CD14-positive monocyte (primary cell): ENCODE results near the gene PDE11A. TPM values are rescaled to one million over a fixed set of nuclear protein-coding genes. Genes with fewer than 3 reads are reported as not detected.

Experiments
- DNase-seq, 3 donors: peaks; one replicate each; pipeline ENCODE4 v3.0.0-alpha.2; 2011 to 2022
- H2AFZ ChIP-seq: 2 replicates; pipeline ENCODE4 v1.6.0; 2012; ENCODE audit warnings: mild to moderate bottlenecking, low read depth, low read length, inconsistent platforms; ENCODE audit not compliant: insufficient read depth, poor library complexity, severe bottlenecking
- H3K27ac ChIP-seq, 2 donors: 1 replicate in 1 of 2; 2 replicates in 1 of 2; pipeline ENCODE4 v1.5.1; 2012 to 2013; ENCODE audit warnings: low read length in 2 of 2, control low read depth in 1 of 2, inconsistent platforms in 1 of 2, low read depth in 1 of 2, mild to moderate bottlenecking in 1 of 2
- H3K27me3 ChIP-seq, 2 donors: one replicate each; pipeline versions ENCODE4 v1.6.0 to v1.6.1; 2011 to 2013; ENCODE audit warnings: low read length in 2 of 2; ENCODE audit not compliant: control insufficient read depth in 2 of 2, insufficient read depth in 2 of 2
- H3K36me3 ChIP-seq, 2 donors: replicated peaks in 1 of 2; 1 replicate in 1 of 2; 2 replicates in 1 of 2; pipeline versions ENCODE4 v1.5.1 to v1.6.1; 2012 to 2013; ENCODE audit warnings: low read length in 2 of 2, control low read depth in 1 of 2, inconsistent platforms in 1 of 2, mild to moderate bottlenecking in 1 of 2; ENCODE audit not compliant: insufficient read depth in 2 of 2, control insufficient read depth in 1 of 2
- H3K4me1 ChIP-seq, 2 donors: 1 replicate in 1 of 2; 2 replicates in 1 of 2; pipeline versions ENCODE4 v1.5.1 to v1.6.1; 2012 to 2013; ENCODE audit warnings: low read length in 2 of 2, control low read depth in 1 of 2, inconsistent platforms in 1 of 2, mild to moderate bottlenecking in 1 of 2, moderate library complexity in 1 of 2; ENCODE audit not compliant: insufficient read depth in 2 of 2, control insufficient read depth in 1 of 2
- H3K4me2 ChIP-seq: replicated peaks from 2 replicates; pipeline ENCODE3; 2012; ENCODE audit warnings: low read length, moderate library complexity, mild to moderate bottlenecking; ENCODE audit not compliant: poor library complexity, severe bottlenecking; ENCODE audit errors: extremely low read depth
- H3K4me3 ChIP-seq, 3 experiments: fragments of 200-600 bp in 1 of 3; sonication (generic) in 1 of 3; replicated peaks in 1 of 3; 1 replicate in 2 of 3; 2 replicates in 1 of 3; pipeline ENCODE4 v1.5.1; 2011 to 2013; ENCODE audit warnings: low read length in 3 of 3, mild to moderate bottlenecking in 3 of 3, control low read depth in 2 of 3, low read depth in 2 of 3, inconsistent platforms in 1 of 3, moderate library complexity in 1 of 3
- H3K79me2 ChIP-seq: 2 replicates; pipeline ENCODE4 v1.6.0; 2012; ENCODE audit warnings: mild to moderate bottlenecking, control low read depth, inconsistent platforms, low read length, moderate library complexity; ENCODE audit not compliant: insufficient read depth
- H3K9ac ChIP-seq: 2 replicates; pipeline ENCODE4 v1.6.0; 2017; ENCODE audit warnings: low read length, mild to moderate bottlenecking; ENCODE audit not compliant: insufficient read depth, poor library complexity, severe bottlenecking
- H3K9me3 ChIP-seq, 2 donors: replicated peaks in 1 of 2; 1 replicate in 1 of 2; 2 replicates in 1 of 2; pipeline versions ENCODE4 v1.5.1 to v1.6.1; 2012 to 2013; ENCODE audit warnings: low read length in 2 of 2, control low read depth in 1 of 2; ENCODE audit not compliant: control insufficient read depth in 1 of 2, insufficient read depth in 1 of 2
- H4K20me1 ChIP-seq: 2 replicates; pipeline ENCODE4 v1.6.0; 2012; ENCODE audit warnings: mild to moderate bottlenecking, low read length, control low read depth, moderate library complexity; ENCODE audit not compliant: insufficient read depth
- H3K27ac Mint-ChIP-seq, 7 donors: one replicate each; pipeline ENCODE4 v1.8.0; 2020; ENCODE audit warnings: mild to moderate bottlenecking in 7 of 7, mixed read lengths in 7 of 7, moderate library complexity in 6 of 7, inconsistent platforms in 2 of 7
- H3K27me3 Mint-ChIP-seq, 3 donors: one replicate each; pipeline ENCODE4 v1.8.0; 2021 to 2022; ENCODE audit warnings: low read depth in 3 of 3, mild to moderate bottlenecking in 3 of 3, mixed read lengths in 3 of 3, moderate library complexity in 3 of 3, inconsistent platforms in 1 of 3
- H3K36me3 Mint-ChIP-seq, 2 donors: one replicate each; pipeline ENCODE4 v1.8.0; 2020; ENCODE audit warnings: mixed read lengths in 2 of 2, inconsistent platforms in 1 of 2, mild to moderate bottlenecking in 1 of 2
- H3K4me1 Mint-ChIP-seq: one replicate; pipeline ENCODE4 v1.8.0; 2020; ENCODE audit warnings: mild to moderate bottlenecking, mixed read lengths
- H3K4me3 Mint-ChIP-seq, 2 donors: one replicate each; pipeline ENCODE4 v1.8.0; 2020; ENCODE audit warnings: mild to moderate bottlenecking in 2 of 2, mixed read lengths in 2 of 2, moderate library complexity in 1 of 2
- H3K9me3 Mint-ChIP-seq, 7 donors: one replicate each; pipeline ENCODE4 v1.8.0; 2020 to 2022; ENCODE audit warnings: mixed read lengths in 7 of 7, mild to moderate bottlenecking in 6 of 7, moderate library complexity in 6 of 7, inconsistent platforms in 2 of 7
- CTCF ChIP-seq: fragments of 200-600 bp; IDR thresholded peaks from one replicate; pipeline ENCODE4 v1.8.0; 2022; ENCODE audit warnings: antibody characterized with exemption, mild to moderate bottlenecking
- WGBS: methylation state at CpG from one replicate; pipeline ENCODE4 v1.1.5; 2013; ENCODE audit warnings: missing lambda C conversion rate; ENCODE audit not compliant: insufficient coverage; 5-methylcytosine and 5-hydroxymethylcytosine counted together
- intact Hi-C, 2 donors: fragments of 100-400 bp; cut with micrococcal nuclease; formaldehyde crosslinking; loops; one replicate each; pipeline versions ENCODE4 v1.15.0 to v1.15.1; 2023
- polyA plus RNA-seq, 3 donors: library from polyadenylated mRNA; depleted of rRNA in 1 of 3; unstranded in 2 of 3; stranded (reverse) in 1 of 3; fragments of 300-500 nt in 2 of 3; fragments of >200 nt in 1 of 3; fragmentation: Illumina TruSeq in 2 of 3; gene quantifications; 1 replicate in 2 of 3; 2 replicates in 1 of 3; pipeline ENCODE4 v1.2.3, GENCODE V29; 2012 to 2021

PDE11A gene
- polyA plus RNA-seq, 3 donors = not detected

DNA sequence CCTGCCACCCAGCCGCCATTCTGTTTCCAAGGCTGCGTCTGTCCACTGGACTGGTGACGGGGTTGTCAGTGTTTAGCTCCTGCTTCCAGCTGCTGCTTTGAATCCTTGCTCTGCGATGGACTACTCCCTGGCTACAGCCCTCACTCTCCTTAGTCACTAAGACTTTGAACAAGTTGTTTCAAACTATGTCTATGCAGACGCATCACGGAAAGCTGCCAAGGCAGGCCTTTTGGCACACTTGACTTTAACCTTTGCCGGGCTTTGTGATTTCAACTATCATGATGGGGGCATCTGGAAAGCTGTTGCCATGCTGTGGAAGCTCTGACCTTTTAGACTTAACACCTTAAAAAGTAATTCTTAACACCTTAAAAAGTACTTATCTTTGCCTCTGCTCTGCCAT lies 54.4 kb downstream of the PDE11A start:
- no peak overlapping the region for H3K27ac Mint-ChIP-seq
- Histone ChIP-seq H3K79me2 (no peaks in the 10 kb centered on the region), H3K4me1 (no peaks in the 10 kb centered on the region), H3K9me3 (no peaks in the 10 kb centered on the region), H3K4me3 (no peak overlapping the region), H3K4me2 (no peak overlapping the region), H3K27ac (no peak overlapping the region), H3K27me3 (no peaks in the 10 kb centered on the region), H4K20me1 (no peaks in the 10 kb centered on the region), H3K36me3 (no peaks in the 10 kb centered on the region), H3K9ac (no peak overlapping the region), H2AFZ (no peak overlapping the region)
- H3K9me3 Mint-ChIP-seq = peaks cover 0 to 4% (median 3%) of the 10 kb centered on the region in 7 donors
- WGBS = 99% methylated on average over 7 of the region's 7 CpGs
- no peak for TF ChIP-seq CTCF
- H3K27me3 Mint-ChIP-seq = peaks cover 0 to 2% (median 0%) of the 10 kb centered on the region in 3 donors
- no peak overlapping the region for H3K4me3 Mint-ChIP-seq
- DNase-seq = no peak
- H3K4me1 Mint-ChIP-seq = no peaks in the 10 kb centered on the region
- H3K36me3 Mint-ChIP-seq = no peaks in the 10 kb centered on the region
- intact Hi-C loops = no loop called here

DNA sequence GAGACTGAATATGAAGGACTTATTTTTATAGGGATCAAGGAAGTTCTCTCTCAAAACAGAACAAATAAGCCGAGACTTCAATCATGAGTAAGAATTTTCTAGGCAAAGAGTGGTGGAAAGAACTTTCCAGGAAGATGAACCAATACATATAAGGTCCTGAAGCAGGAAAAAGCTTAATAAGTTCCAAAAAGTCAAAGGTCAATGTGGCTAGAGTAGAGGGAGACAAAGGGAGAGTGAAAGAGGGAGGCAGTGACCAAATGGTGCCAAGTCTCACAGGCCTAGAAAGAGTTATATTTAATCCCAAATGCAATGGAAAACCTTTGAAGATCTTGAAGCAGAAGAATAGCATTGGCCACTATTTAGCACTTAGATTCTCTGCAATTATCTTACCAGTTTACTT lies 56.0 kb downstream of the PDE11A start:
- H3K27ac ChIP-seq = no peak overlapping the region
- WGBS = no CpG with 5 or more reads among the region's 1 CpG
- no peak for DNase-seq

More for the DNA sequence above, 56.0 kb downstream of the PDE11A start:
- Histone ChIP-seq H3K4me3 (no peak overlapping the region), H3K9me3 (no peaks in the 10 kb centered on the region), H3K79me2 (no peaks in the 10 kb centered on the region), H3K9ac (no peak overlapping the region), H3K36me3 (no peaks in the 10 kb centered on the region), H4K20me1 (no peaks in the 10 kb centered on the region), H3K4me2 (no peak overlapping the region), H2AFZ (no peak overlapping the region), H3K27me3 (no peaks in the 10 kb centered on the region), H3K4me1 (no peaks in the 10 kb centered on the region)
- Mint-ChIP-seq H3K9me3 (peaks cover 0 to 4% (median 3%) of the 10 kb centered on the region in 7 donors), H3K4me3 (no peak overlapping the region), H3K4me1 (no peaks in the 10 kb centered on the region), H3K36me3 (no peaks in the 10 kb centered on the region), H3K27ac (no peak overlapping the region), H3K27me3 (peaks cover 0 to 2% (median 0%) of the 10 kb centered on the region in 3 donors)
- intact Hi-C loops = no loop called here
- TF ChIP-seq CTCF = no peak
